HG02571 (cell line): Measurements from ENCODE around the gene PADI4.

Experiments used
- ATAC-seq: cut with Tn5 transposase; IDR thresholded peaks from one replicate; pipeline ENCODE4 v1.9.1; 2021; ENCODE audit warnings: mild to moderate bottlenecking, moderate library complexity; ENCODE audit not compliant: unreplicated experiment

PADI4 gene

GRCh38 chr1:17347769-17348592 lies 40.0 kb downstream of the PADI4 start:
- no peak for ATAC-seq

GRCh38 chr1:17348593-17349234 lies 40.7 kb downstream of the PADI4 start:
- no peak for ATAC-seq

DNA sequence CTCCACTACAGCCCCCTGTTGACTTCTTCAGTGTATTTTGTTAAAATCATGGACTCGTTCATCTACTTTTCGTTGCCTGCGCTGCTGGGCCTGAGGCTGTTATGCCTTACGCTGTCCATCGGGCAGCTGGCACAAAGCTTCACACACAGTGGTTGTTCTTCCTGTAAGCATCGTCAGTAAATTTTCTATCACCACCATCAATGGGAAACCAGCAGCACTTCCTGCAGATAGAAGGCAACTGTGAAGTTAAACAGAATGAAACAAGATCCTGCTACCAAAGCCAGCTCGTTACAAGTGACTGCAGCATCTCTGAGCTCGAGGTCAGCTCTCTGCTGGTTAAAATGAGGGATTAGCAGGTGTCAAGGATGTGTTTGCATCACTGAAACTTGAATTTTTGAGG lies 42.1 kb downstream of the PADI4 start:
- ATAC-seq = no peak

GRCh38 chr1:17350928-17351446 lies 43.0 kb downstream of the PADI4 start:
- ATAC-seq = no peak

GRCh38 chr1:17351598-17352324 lies 43.8 kb downstream of the PADI4 start:
- ATAC-seq = no peak

DNA sequence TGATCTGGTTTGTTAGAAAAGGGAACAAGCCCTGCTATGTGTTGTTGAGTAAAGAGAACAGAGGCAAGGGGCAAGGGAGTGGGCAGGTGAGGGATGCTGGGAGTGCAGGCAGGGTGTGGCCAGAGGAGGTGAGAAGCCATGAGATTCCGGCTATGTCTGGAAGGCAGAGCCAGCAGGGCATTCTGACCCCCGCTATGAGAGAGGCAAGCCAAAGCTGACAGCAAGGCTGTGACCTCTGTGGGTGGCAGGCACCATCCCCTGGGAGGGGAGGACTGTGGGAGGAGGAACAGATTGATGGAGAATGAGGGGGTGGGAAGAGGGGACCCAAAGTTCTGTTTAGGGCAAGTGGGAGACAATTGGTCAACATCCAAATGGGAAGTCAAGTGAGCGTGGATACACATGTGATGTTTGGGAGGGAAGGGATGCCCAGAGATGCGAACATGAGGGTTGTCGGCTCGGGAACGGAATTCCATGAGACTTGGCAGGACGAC lies 44.5 kb downstream of the PADI4 start:
- ATAC-seq = no peak

DNA sequence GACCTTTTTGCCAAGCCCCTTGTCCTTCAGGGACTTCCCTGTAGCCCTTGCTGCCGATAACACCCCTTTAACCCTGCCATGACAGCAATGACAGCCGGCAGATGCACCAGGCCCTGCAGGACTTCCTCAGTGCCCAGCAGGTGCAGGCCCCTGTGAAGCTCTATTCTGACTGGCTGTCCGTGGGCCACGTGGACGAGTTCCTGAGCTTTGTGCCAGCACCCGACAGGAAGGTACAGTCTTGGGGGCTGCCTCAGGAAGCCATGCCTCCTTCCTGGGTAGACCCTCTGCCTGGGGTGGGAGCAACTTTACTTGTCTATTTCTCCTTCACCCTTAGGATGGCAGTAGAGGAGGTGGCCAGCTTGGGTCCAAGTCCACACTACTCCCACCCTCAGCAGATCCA lies 47.9 kb downstream of the PADI4 start:
- ATAC-seq = no peak

DNA sequence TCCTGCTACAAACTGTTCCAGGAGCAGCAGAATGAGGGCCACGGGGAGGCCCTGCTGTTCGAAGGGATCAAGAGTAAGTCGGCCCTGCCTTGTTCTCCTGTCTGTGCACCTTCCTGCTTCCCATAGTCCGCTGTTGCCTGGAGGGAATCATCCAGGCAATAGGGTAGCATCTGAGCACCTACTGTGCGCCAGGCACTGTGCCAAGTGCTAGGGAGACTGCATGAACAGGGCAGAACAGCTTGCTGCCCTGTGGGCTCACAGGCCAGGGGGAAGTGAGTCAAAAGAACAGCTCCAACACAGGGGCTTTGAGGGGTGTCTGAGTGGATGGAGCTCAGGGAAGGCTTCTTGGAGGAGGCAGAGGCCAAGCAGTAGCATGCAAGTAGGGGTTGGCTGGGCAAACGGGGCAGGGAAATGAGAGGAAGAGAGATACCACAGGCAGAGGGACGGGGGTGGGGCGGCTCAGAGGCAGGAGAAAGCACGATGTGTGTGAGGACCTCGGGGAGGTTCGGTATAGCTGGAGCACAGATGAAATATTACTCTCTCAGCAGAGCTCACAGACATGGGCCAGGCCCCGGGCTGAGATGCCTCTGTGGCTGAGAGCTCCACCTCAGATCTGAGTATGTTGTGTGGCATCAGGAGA lies 48.5 kb downstream of the PADI4 start:
- ATAC-seq = no peak

DNA sequence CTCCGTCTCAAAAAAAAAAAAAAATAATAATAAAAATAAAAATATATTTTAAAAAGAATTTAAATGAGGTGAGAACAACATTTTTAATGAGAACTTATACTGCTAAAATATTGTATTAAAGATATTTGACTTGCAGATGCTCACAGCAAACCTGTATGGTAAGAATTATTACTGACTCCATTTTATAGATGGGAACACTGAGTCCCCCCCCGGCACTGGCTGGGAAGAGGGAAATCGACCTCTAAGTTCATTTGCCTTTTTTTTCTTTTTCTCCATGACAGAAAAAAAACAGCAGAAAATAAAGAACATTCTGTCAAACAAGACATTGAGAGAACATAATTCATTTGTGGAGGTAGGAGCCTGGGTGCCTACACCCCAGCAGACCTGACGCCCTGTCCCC lies 50.6 kb downstream of the PADI4 start:
- ATAC-seq = no peak

- ATAC-seq = no peak
Observed at GRCh38 chr1:17359031-17359430, 51.0 kb downstream of the PADI4 start.

- ATAC-seq = no peak
Observed at GRCh38 chr1:17359808-17360207, 51.8 kb downstream of the PADI4 start.

DNA sequence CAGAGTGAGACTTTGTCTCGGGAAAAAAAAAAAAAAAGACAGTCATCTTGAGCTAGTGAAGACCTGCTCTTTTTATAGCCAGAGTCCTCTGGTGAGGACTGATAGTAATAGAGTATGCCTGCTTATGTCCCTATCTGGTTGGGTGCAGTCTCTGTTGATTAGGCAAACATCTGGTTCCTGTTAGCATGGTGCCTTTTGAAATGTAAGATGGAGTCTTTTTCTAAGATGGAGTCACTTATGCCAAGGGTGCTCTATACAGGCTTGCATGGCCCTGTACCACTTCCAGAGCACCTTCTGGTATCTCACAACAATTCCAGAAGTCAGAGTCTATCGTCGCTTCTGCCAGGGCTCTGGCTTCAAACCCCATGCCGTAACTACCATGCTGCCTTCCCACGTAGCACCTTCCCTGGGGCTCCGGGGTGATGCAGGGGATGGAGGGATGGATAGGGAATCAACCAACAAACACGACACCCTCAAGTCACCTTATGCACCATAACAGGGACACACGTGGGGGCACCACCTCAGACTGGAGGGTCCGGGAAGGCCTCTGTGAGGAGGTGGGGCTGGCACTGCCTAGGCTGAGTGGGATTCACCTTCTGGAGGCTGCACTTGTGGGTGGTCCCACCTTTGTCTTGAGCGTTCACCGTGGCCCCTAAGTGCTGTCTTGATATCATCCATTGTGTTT lies 52.4 kb downstream of the PADI4 start:
- no peak for ATAC-seq

- ATAC-seq = no peak
Observed at GRCh38 chr1:17361687-17362086, 53.7 kb downstream of the PADI4 start.

DNA sequence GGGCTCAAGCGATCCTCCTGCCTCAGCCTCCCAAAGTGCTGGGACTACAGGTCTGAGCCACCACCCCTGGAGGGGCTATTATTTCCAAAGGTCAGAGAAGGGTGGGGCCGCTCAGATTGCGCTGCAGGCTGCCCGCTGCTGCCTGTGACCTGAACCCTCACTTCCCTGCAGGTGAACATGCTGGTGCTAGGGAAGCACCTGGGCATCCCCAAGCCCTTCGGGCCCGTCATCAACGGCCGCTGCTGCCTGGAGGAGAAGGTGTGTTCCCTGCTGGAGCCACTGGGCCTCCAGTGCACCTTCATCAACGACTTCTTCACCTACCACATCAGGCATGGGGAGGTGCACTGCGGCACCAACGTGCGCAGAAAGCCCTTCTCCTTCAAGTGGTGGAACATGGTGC lies 55.4 kb downstream of the PADI4 start:
- no peak for ATAC-seq

DNA sequence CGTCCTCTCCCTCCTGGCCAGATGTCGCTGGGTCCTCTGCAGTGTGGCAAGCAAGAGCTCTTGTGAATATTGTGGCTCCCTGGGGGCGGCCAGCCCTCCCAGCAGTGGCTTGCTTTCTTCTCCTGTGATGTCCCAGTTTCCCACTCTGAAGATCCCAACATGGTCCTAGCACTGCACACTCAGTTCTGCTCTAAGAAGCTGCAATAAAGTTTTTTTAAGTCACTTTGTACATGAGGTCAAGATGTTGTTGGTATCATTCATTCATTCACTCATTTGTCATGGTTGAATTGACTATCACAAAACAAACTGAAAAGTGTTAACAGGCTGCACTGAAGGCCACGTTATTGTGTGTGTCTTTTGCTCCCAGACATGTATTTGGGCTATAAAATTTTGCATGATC lies 55.8 kb downstream of the PADI4 start:
- no peak for ATAC-seq

DNA sequence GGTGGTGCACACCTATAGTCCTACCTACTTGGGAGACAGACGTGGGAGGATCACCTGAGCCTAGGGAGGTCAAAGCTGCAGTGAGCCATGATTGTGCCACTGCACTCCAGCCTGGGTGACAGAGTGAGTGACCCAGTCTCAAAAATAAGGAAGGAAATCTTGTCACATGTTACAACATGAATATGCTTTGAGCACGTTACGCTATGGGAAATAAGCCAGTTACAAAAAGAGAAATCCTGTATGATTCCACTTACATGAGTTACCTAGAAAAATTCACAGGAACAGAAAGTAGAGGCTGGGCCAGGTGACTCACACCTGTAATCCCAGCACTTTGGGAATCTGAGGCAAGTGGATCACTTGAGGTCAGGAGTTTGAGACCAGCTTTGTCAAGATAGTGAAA lies 57.3 kb downstream of the PADI4 start:
- ATAC-seq = no peak

GRCh38 chr1:17369466-17369865 lies 61.5 kb downstream of the PADI4 start:
- no peak for ATAC-seq

DNA sequence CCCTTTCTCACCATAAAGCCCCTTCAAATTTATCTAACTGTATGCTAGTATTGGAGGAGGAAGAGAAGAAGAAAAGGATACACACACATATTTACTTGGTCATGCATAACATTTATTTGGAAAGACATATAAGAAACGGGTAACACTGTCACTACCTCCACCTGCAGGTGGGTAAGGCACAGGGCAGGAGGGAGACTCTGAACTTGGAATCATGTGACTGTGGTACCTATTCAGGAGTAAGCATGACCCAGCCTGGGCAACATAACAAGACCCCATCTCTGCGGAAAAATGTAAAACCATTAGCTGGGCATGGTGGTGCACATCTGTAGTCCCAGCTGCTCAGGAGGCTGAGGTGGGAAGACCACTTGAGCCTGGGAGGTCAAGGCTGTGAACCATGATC lies 62.6 kb downstream of the PADI4 start:
- no peak for ATAC-seq

DNA sequence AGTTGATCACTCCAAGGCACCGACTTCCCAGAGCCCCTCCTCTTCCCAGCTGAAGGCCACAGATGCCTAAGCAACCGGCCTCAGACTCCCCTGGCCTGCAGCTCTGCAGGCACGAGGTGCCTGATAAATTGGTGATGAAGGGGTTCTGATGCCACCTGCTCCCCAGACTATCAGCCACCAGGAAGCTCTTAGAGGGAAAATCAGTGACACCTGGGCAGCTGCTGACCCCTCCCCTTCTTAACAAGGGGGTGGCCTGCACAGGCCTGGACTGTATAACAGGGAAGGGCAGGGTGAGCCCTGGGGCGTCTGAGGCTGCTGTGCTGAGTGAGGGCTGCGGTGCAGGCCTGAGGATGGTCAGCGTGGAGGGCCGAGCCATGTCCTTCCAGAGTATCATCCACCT lies 63.9 kb downstream of the PADI4 start, which contains the start of gene PADI6:
Gene PADI6 (plus strand): TSS at position 301 of the 400 bp plus-strand sequence. CDS start 50 bp downstream, at position 351.
- no peak for ATAC-seq

DNA sequence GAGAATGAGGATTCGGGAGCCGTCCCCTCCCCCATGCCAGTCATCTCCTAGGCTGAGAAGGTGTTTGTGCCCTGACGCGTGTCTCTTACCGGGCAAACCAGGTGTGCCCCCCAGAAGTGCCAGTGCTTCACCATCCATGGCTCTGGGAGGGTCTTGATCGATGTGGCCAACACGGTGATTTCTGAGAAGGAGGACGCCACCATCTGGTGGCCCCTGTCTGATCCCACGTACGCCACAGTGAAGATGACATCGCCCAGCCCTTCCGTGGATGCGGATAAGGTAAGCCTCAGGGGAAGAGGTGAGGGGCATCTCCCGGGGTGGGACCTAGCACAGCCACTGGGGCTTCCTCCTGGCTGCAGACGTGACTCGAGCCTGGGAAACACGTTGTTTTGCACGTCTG lies 65.0 kb downstream of the PADI4 start:
- no peak for ATAC-seq
